CD4-positive, alpha-beta T cell (primary cell): ENCODE measurements around the gene NEURL2. TPM values are rescaled to one million over a fixed set of nuclear protein-coding genes. Genes with fewer than 3 reads are reported as not detected.

Source experiments
- ATAC-seq: fragments of 200-7000 bp; cut with Tn5 transposase; one replicate; pipeline ENCODE4 v1.10.0; 2022; ENCODE audit warnings: mild to moderate bottlenecking; ENCODE audit not compliant: poor library complexity
- CTCF ChIA-PET: fragments of 350-600 bp; sonication (Branson Sonifier 250); formaldehyde crosslinking; loops from one replicate; lab custom pipeline; 2021; ENCODE audit warnings: antibody characterized with exemption, inconsistent platforms; lab: Charles Lee
- POLR2A ChIA-PET: fragments of 350-600 bp; sonication (Branson Sonifier 250); formaldehyde crosslinking; loops from one replicate; lab custom pipeline; 2021; ENCODE audit warnings: antibody characterized with exemption, inconsistent platforms; lab: Charles Lee
- DNase-seq, 14 experiments: peaks; one replicate each; pipeline ENCODE4 v3.0.0-alpha.2; 2013 to 2020; ENCODE audit warnings: mixed read lengths in 2 of 14
- H3K27ac ChIP-seq, 2 donors: one replicate each; pipeline versions ENCODE4 v1.5.1 to v1.7.0; 2013; ENCODE audit warnings: low read length in 2 of 2, low read depth in 1 of 2, mild to moderate bottlenecking in 1 of 2
- H3K27me3 ChIP-seq, 2 experiments: 1 replicate in 1 of 2; 2 replicates in 1 of 2; pipeline versions ENCODE4 v1.6.1 to v1.7.0; 2013; ENCODE audit warnings: low read length in 2 of 2, control low read depth in 1 of 2, mild to moderate bottlenecking in 1 of 2, moderate library complexity in 1 of 2; ENCODE audit not compliant: insufficient read depth in 2 of 2, control insufficient read depth in 1 of 2
- H3K36me3 ChIP-seq: one replicate; pipeline ENCODE4 v1.6.1; 2013; ENCODE audit warnings: low read length, control low read depth; ENCODE audit not compliant: insufficient read depth
- H3K4me1 ChIP-seq: one replicate; pipeline ENCODE4 v1.6.1; 2013; ENCODE audit warnings: low read length, control low read depth; ENCODE audit not compliant: insufficient read depth
- H3K4me3 ChIP-seq: one replicate; pipeline ENCODE4 v1.5.1; 2013; ENCODE audit warnings: mild to moderate bottlenecking, low read length, moderate library complexity
- H3K9me3 ChIP-seq, 2 experiments: 1 replicate in 1 of 2; 2 replicates in 1 of 2; pipeline versions ENCODE4 v1.6.1 to v1.7.0; 2013; ENCODE audit warnings: low read length in 2 of 2, mild to moderate bottlenecking in 2 of 2, control low read depth in 1 of 2, moderate library complexity in 1 of 2; ENCODE audit not compliant: control insufficient read depth in 1 of 2, insufficient read depth in 1 of 2
- H3K27ac Mint-ChIP-seq: one replicate; pipeline ENCODE4 v1.8.0; 2020; ENCODE audit warnings: mixed read lengths
- H3K27me3 Mint-ChIP-seq: one replicate; pipeline ENCODE4 v1.8.0; 2021; ENCODE audit warnings: mixed read lengths
- H3K36me3 Mint-ChIP-seq: one replicate; pipeline ENCODE4 v1.8.0; 2021; ENCODE audit warnings: low read depth, mixed read lengths
- H3K4me1 Mint-ChIP-seq: one replicate; pipeline ENCODE4 v1.8.0; 2021; ENCODE audit warnings: low read depth, mixed read lengths
- H3K4me3 Mint-ChIP-seq: one replicate; pipeline ENCODE4 v1.8.0; 2020; ENCODE audit warnings: mild to moderate bottlenecking, mixed read lengths
- H3K9me3 Mint-ChIP-seq: one replicate; pipeline ENCODE4 v1.8.0; 2020; ENCODE audit warnings: mixed read lengths
- CTCF ChIP-seq: fragments of 200-600 bp; IDR thresholded peaks from one replicate; pipeline ENCODE4 v1.8.0; 2022; ENCODE audit warnings: antibody characterized with exemption, mild to moderate bottlenecking
- intact Hi-C, 2 experiments: fragments of 100-400 bp; cut with DNase I in 1 of 2; cut with micrococcal nuclease in 1 of 2; formaldehyde crosslinking; loops; one replicate each; pipeline versions ENCODE4 v1.15.1 to v1.9.0; 2023 to 2025; cut with DNase I, micrococcal nuclease
- total RNA-seq, 174 experiments: library from RNA in 2 of 174; stranded (reverse) in 2 of 174; gene quantifications; one replicate each; pipeline ENCODE4 v1.2.3 and lab custom pipeline; 2021 to 2026

Gene NEURL2
- total RNA-seq, 2 experiments from 2014 or later, result 1.5 to 2.5 TPM

- H3K27ac Mint-ChIP-seq, result no peak overlapping the region
- H3K36me3 Mint-ChIP-seq, result no peaks in the 10 kb centered on the region
- ChIA-PET POLR2A (interaction anchor here (0.8 to 1.2 kb wide), 2 partner anchors 8 to 36 kb away, joined by 3 to 7 read pairs; partner anchors contain the start of genes CTSA, NEURL2 and PCIF1), CTCF (no interaction called here)
- TF ChIP-seq CTCF, result no peak
- intact Hi-C loops, result no loop called here
- H3K4me3 ChIP-seq, result no peak overlapping the region
- peaks cover 3% of the 10 kb centered on the region for H3K4me1 ChIP-seq
- no peak for DNase-seq
- no peaks in the 10 kb centered on the region for H3K9me3 Mint-ChIP-seq
- no peak overlapping the region for H3K27ac ChIP-seq
- H3K4me3 Mint-ChIP-seq, result no peak overlapping the region
- no peaks in the 10 kb centered on the region for H3K9me3 ChIP-seq
- peaks cover 4% of the 10 kb centered on the region for H3K4me1 Mint-ChIP-seq
- ATAC-seq, result no peak
- no peaks in the 10 kb centered on the region for H3K27me3 ChIP-seq
- H3K36me3 ChIP-seq, result no peaks in the 10 kb centered on the region
- H3K27me3 Mint-ChIP-seq, result no peaks in the 10 kb centered on the region
These were observed 36.3 kb upstream of the NEURL2 start for GRCh38 chr20:45927071-45927878.

GRCh38 chr20:45926731-45927070 is 35.7 kb upstream of the NEURL2 start:
- no peak for DNase-seq
- no peaks in the 10 kb centered on the region for H3K9me3 Mint-ChIP-seq
- no peaks in the 10 kb centered on the region for H3K9me3 ChIP-seq
- H3K4me1 Mint-ChIP-seq, result peaks cover 4% of the 10 kb centered on the region
- intact Hi-C loops, result no loop called here
- no peaks in the 10 kb centered on the region for H3K36me3 Mint-ChIP-seq
- no peak overlapping the region for H3K4me3 ChIP-seq
- H3K27ac Mint-ChIP-seq, result no peak overlapping the region
- no peaks in the 10 kb centered on the region for H3K36me3 ChIP-seq
- ChIA-PET CTCF (no interaction called here), POLR2A (interaction anchor here (0.6 to 1.2 kb wide), 2 partner anchors 8 to 1006 kb away, joined by 3 to 7 read pairs; partner anchors contain the start of gene PCIF1)
- no peak for ATAC-seq
- peaks cover 3% of the 10 kb centered on the region for H3K4me1 ChIP-seq
- no peak overlapping the region for H3K27ac ChIP-seq
- no peak for TF ChIP-seq CTCF
- H3K27me3 ChIP-seq, result no peaks in the 10 kb centered on the region
- H3K27me3 Mint-ChIP-seq, result no peaks in the 10 kb centered on the region
- H3K4me3 Mint-ChIP-seq, result no peak overlapping the region

- Histone ChIP-seq H3K27me3 (no peaks in the 10 kb centered on the region), H3K4me3 (no peak overlapping the region), H3K36me3 (no peaks in the 10 kb centered on the region), H3K4me1 (peaks cover 3% of the 10 kb centered on the region), H3K27ac (no peak overlapping the region), H3K9me3 (no peaks in the 10 kb centered on the region)
- Mint-ChIP-seq H3K36me3 (no peaks in the 10 kb centered on the region), H3K4me3 (no peak overlapping the region), H3K4me1 (peaks cover 4% of the 10 kb centered on the region), H3K9me3 (no peaks in the 10 kb centered on the region), H3K27ac (no peak overlapping the region), H3K27me3 (no peaks in the 10 kb centered on the region)
- ChIA-PET CTCF (no interaction called here), POLR2A (interaction anchor here (0.6 to 3.3 kb wide), 5 partner anchors 8 to 1005 kb away, joined by 3 to 20 read pairs (median 6); partner anchors contain the start of genes CTSA, NEURL2, PCIF1 and ZSWIM1)
- intact Hi-C loops, result no loop called here
- TF ChIP-seq CTCF, result no peak
- DNase-seq (no peak), ATAC-seq (no peak)
These were observed 35.0 kb upstream of the NEURL2 start for GRCh38 chr20:45925821-45926506.
